IMR-90 (cell line): ENCODE data around the gene PKHD1.

Experiments
- CEBPB ChIP-seq: IDR thresholded peaks from 2 replicates; pipeline ENCODE4 v1.6.1; 2012; ENCODE audit warnings: low read depth, low read length, improper control_type of control experiment
- CTCF ChIP-seq: conservative IDR thresholded peaks from 2 replicates; pipeline ENCODE4 v1.5.1; 2012; ENCODE audit warnings: mild to moderate bottlenecking, low read depth, low read length, improper control_type of control experiment
- ELK1 ChIP-seq: fragments of 150-350 bp; IDR thresholded peaks from 2 replicates; pipeline ENCODE4 v1.6.1; 2016; ENCODE audit warnings: low read depth, mild to moderate bottlenecking, low read length, moderate library complexity, borderline replicate concordance
- NFE2L2 ChIP-seq: fragments of 150-350 bp; IDR thresholded peaks from 2 replicates; pipeline ENCODE4 v1.6.1; 2016; ENCODE audit warnings: low read depth, mild to moderate bottlenecking, low read length
- POLR2A ChIP-seq: IDR thresholded peaks from 2 replicates; pipeline ENCODE4 v1.6.1; 2012; ENCODE audit warnings: mild to moderate bottlenecking, low read depth, low read length
- RCOR1 ChIP-seq: IDR thresholded peaks from 2 replicates; pipeline ENCODE4 v1.6.1; 2012; ENCODE audit warnings: mild to moderate bottlenecking, low read length, improper control_type of control experiment; ENCODE audit not compliant: insufficient replicate concordance
- SMC3 ChIP-seq: fragments of 150-350 bp; IDR thresholded peaks from 2 replicates; pipeline ENCODE4 v1.6.1; 2016; ENCODE audit warnings: low read depth, mild to moderate bottlenecking, antibody characterized with exemption, low read length, moderate library complexity
- USF2 ChIP-seq: fragments of 150-350 bp; IDR thresholded peaks from 2 replicates; pipeline ENCODE4 v1.6.1; 2017; ENCODE audit warnings: mild to moderate bottlenecking, antibody characterized with exemption, low read length, low read depth

GRCh38 chr6:51892339-51892738, 195.1 kb downstream of the PKHD1 start:
- no peak for TF ChIP-seq CTCF
- no peak for TF ChIP-seq ELK1
- no peak for TF ChIP-seq POLR2A
- TF ChIP-seq USF2 = no peak
- no peak for TF ChIP-seq CEBPB
- no peak for TF ChIP-seq SMC3
- TF ChIP-seq RCOR1 = no peak
- TF ChIP-seq NFE2L2 = no peak
